Measurements from ENCODE around the gene SNRPD3. TPM values are rescaled to one million over a fixed set of nuclear protein-coding genes. Genes with fewer than 3 reads are reported as not detected.

The SNRPD3 gene
- total RNA-seq, 1 donor from 2014 or later: 302 TPM

- no peaks in the 10 kb centered on the region for H3K27me3 ChIP-seq
- DNase-seq (ENCODE audit: low spot score): no peak
- no peak overlapping the region for H3K27ac Mint-ChIP-seq
- H3K4me1 Mint-ChIP-seq: no peaks in the 10 kb centered on the region
- no peak overlapping the region for H3K27ac ChIP-seq
- H3K27me3 Mint-ChIP-seq (ENCODE audit: insufficient read depth, low read depth): no peaks in the 10 kb centered on the region
- H3K4me3 ChIP-seq: no peak overlapping the region
- no peak for TF ChIP-seq CTCF (IDR thresholded peaks at IDR 0.05)
- TF ChIP-seq EZH2 (IDR thresholded peaks at IDR 0.05): no peak
- TF ChIP-seq EZH2phosphoT487 (IDR thresholded peaks at IDR 0.05): no peak
- peaks cover 24% of the 10 kb centered on the region for H3K36me3 Mint-ChIP-seq
- no peak overlapping the region for H2AFZ ChIP-seq (replicated peaks)
- H3K9me3 Mint-ChIP-seq: no peaks in the 10 kb centered on the region
- no peaks in the 10 kb centered on the region for H3K36me3 ChIP-seq
- no peaks in the 10 kb centered on the region for H3F3A ChIP-seq (ENCODE audit: low read depth)
- no peak overlapping the region for H3K9ac ChIP-seq
- no peaks in the 10 kb centered on the region for H3K4me1 ChIP-seq
- H4K20me1 ChIP-seq (ENCODE audit: low read depth): peaks cover 65% of the 10 kb centered on the region
- no peak overlapping the region for H3K4me3 Mint-ChIP-seq
- no peaks in the 10 kb centered on the region for H3K9me3 ChIP-seq (ENCODE audit: low read depth)
- no peak overlapping the region for H3K4me2 ChIP-seq
- peaks cover 69% of the 10 kb centered on the region for H3K79me2 ChIP-seq (ENCODE audit: low read depth)
These were observed 11.2 kb downstream of the SNRPD3 start for GRCh38 chr22:24566899-24567511.

- no peaks in the 10 kb centered on the region for H3K4me1 Mint-ChIP-seq
- Histone ChIP-seq H3F3A (ENCODE audit: low read depth) (no peaks in the 10 kb centered on the region), H3K4me3 (no peak overlapping the region), H3K4me2 (no peak overlapping the region), H3K27ac (no peak overlapping the region), H3K9ac (no peak overlapping the region), H2AFZ (replicated peaks) (no peak overlapping the region), H3K9me3 (ENCODE audit: low read depth) (no peaks in the 10 kb centered on the region), H4K20me1 (ENCODE audit: low read depth) (peaks cover 59% of the 10 kb centered on the region), H3K27me3 (no peaks in the 10 kb centered on the region), H3K4me1 (no peaks in the 10 kb centered on the region), H3K79me2 (ENCODE audit: low read depth) (peaks cover 62% of the 10 kb centered on the region), H3K36me3 (peaks cover 3% of the 10 kb centered on the region)
- H3K36me3 Mint-ChIP-seq: peaks cover 24% of the 10 kb centered on the region
- no peaks in the 10 kb centered on the region for H3K9me3 Mint-ChIP-seq
- no peak for TF ChIP-seq EZH2 (IDR thresholded peaks at IDR 0.05)
- no peak for TF ChIP-seq CTCF (IDR thresholded peaks at IDR 0.05)
- no peak for TF ChIP-seq EZH2phosphoT487 (IDR thresholded peaks at IDR 0.05)
- no peaks in the 10 kb centered on the region for H3K27me3 Mint-ChIP-seq (ENCODE audit: insufficient read depth, low read depth)
- H3K4me3 Mint-ChIP-seq: no peak overlapping the region
- H3K27ac Mint-ChIP-seq: no peak overlapping the region
- DNase-seq (ENCODE audit: low spot score): no peak
These were observed 11.9 kb downstream of the SNRPD3 start for GRCh38 chr22:24567668-24568067.

- H3K4me2 ChIP-seq: no peak overlapping the region
- H3K27me3 Mint-ChIP-seq (ENCODE audit: insufficient read depth, low read depth): peaks cover 2% of the 10 kb centered on the region
- no peaks in the 10 kb centered on the region for H3K4me1 Mint-ChIP-seq
- no peak overlapping the region for H3K9ac ChIP-seq
- H3K4me1 ChIP-seq: no peaks in the 10 kb centered on the region
- H4K20me1 ChIP-seq (ENCODE audit: low read depth): peaks cover 26% of the 10 kb centered on the region
- H3F3A ChIP-seq (ENCODE audit: low read depth): no peaks in the 10 kb centered on the region
- H3K27ac Mint-ChIP-seq: no peak overlapping the region
- H3K36me3 Mint-ChIP-seq: peaks cover 35% of the 10 kb centered on the region
- no peak overlapping the region for H3K27ac ChIP-seq
- H3K27me3 ChIP-seq: no peaks in the 10 kb centered on the region
- no peak overlapping the region for H2AFZ ChIP-seq (replicated peaks)
- peaks cover 4% of the 10 kb centered on the region for H3K36me3 ChIP-seq
- no peaks in the 10 kb centered on the region for H3K9me3 Mint-ChIP-seq
- no peak for DNase-seq (ENCODE audit: low spot score)
- no peak overlapping the region for H3K4me3 Mint-ChIP-seq
- TF ChIP-seq EZH2 (IDR thresholded peaks at IDR 0.05) (no peak), EZH2phosphoT487 (IDR thresholded peaks at IDR 0.05) (no peak), CTCF (IDR thresholded peaks at IDR 0.05) (no peak)
- peaks cover 26% of the 10 kb centered on the region for H3K79me2 ChIP-seq (ENCODE audit: low read depth)
- H3K4me3 ChIP-seq: no peak overlapping the region
- H3K9me3 ChIP-seq (ENCODE audit: low read depth): no peaks in the 10 kb centered on the region
These were observed 15.5 kb downstream of the SNRPD3 start for GRCh38 chr22:24571266-24571665.

Data from neural progenitor cell (in vitro differentiated cells).